Fibroblast of skin of left quadriceps (primary cell): ENCODE results near the gene SSH2.
"Not testable (repeated sequence)": the region's sequence is repeated elsewhere in the genome, so short reads cannot be mapped to it uniquely, and the experiment has no call there.

Source experiments
- DNase-seq, 2 experiments: peaks; one replicate each; pipeline ENCODE4 v3.0.0-alpha.2; 2013; ENCODE audit warnings: low read depth in 2 of 2

Gene SSH2

DNA sequence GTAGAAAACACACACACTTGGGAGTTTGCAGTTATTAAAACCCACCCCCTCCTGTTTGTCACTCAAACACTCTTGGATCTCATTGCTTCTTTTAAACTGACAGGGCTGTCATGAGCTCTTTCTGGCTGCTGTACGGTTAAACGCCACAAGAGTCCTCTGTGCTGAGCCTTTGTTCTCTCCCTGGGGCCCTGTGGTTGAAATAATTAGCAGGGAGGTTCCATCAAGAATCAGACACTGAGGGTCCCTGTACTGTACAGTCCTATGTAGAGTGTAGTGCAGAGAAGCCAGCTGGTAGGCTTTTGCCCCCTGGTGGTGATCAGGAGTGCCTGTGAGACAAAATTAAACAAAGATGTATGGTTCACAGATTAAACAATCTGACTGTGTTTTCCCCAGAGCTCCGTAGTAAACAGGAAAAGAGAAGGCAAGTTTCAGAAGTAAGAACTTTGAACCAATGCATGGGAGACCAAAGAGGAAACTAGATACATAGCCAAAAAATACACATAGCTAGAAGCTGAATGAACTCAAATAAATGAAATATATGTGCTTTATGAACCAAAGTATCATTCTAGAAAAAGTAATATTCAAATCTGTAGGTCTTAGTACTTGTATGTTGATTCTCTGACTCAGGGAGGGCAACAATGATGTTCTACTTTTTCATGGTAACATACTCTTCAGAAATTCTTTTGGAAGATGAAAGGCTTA, 1.4 kb upstream of the SSH2 start:
- DNase-seq, result peak; percentile 65 to 69

- no peak for DNase-seq
These were observed 482 bp upstream of the SSH2 start for GRCh38 chr17:29930409-29931010.

- DNase-seq, result no peak
These were observed 959 bp downstream of the SSH2 start for GRCh38 chr17:29929006-29929532.

DNA sequence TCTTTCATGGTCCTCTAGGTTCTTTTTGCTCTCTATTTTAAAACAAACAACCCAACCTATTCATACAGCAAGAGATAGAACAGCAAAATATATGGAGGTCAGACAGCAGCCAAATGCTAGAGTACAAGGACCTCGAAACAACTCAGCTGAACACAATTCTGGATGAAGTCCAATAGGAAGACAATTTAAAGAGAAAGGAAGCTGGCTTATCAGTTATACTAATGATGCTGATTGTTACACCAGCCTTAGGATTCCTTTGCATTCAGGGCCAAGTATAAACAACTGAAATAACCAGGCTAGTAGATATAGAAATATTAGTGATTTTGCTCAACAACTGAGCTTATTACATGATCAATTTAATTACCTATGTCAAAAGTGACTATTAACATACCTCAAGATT, 2.5 kb downstream of the SSH2 start:
- DNase-seq, result no peak

DNA sequence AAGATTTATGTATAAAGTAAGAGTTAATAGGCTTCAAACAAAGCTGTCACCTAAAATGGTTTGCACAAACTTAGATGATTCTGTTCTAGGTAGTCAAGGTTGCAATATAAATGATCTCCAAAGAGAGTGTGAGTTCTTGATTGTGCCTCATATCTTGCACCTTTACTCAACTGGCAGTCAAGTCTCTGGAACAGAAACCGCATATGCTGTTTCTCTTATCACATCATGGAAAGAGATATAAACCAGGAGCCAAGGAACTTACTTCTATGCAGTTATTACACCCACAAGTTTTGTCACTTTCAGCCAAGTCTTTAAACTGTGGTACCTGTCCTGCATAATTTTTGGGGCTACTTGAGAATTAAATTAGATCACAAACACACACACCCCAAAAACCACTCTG, 5.2 kb downstream of the SSH2 start:
- DNase-seq, result no peak

- DNase-seq, result no peak
These were observed 10.8 kb downstream of the SSH2 start for GRCh38 chr17:29918922-29919856.

DNA sequence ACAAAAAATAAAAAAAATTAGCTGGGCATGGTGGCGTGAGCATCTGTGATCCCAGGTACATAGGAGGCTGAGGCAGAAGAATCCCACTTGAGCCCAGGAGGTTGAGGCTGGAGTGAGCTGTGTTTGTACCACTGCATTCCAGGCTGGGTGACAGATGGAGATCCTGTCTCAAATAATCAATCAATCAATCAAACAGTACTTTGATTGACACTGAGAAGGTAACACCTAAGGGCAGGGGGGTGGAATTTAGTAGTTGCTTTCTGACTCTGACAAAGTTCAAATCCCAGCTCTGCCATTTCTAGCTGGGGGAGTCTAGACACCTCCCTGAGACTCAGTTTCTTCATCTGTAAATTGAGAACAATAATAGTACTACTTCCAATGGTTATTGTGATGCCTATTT, 12.0 kb downstream of the SSH2 start:
- no peak for DNase-seq

GRCh38 chr17:29914819-29915537, 15.1 kb downstream of the SSH2 start:
- DNase-seq, result no peak

DNA sequence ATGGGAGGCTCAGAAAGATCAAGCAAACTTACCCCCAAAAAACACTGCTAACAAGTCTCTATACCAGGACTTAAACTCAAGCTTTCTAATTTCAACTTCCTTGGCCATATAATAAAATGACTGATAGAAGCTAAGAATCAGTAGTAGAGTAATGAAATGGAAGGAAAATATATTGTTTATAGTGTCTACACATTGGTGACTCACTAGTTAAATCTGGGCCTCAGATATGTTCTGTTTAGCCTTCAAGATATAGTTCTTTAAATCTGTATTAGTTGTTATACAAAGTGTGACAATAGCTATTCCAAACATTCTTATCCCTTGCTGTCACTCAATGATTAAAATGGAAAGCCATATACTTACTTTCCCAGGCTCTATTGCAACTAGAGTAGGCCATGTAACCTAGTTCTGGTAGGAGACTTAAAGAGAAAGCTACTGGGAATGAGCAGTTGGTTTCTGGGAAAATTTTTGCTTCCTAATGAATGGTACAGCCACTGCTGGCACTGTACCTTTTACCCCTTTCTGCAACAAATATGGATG, 18.3 kb downstream of the SSH2 start:
- no peak for DNase-seq

GRCh38 chr17:29909236-29910003, 20.6 kb downstream of the SSH2 start:
- DNase-seq, result no peak

GRCh38 chr17:29906969-29907368, 23.1 kb downstream of the SSH2 start:
- DNase-seq, result no peak

DNA sequence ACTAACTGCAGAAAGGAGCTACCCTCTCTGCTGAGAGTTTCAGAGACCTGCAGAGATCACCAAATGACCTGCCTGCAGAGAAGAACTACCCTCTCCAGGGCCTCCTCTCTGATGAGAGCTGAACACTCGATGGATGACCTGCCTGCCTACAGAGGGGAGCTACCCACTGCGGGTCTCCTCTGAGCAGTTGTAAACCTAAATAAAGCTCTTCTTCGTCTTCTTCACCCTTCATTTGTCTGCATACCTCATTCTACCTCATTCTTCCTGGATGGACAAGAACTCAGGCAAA, 24.2 kb downstream of the SSH2 start:
- DNase-seq, result no peak

DNA sequence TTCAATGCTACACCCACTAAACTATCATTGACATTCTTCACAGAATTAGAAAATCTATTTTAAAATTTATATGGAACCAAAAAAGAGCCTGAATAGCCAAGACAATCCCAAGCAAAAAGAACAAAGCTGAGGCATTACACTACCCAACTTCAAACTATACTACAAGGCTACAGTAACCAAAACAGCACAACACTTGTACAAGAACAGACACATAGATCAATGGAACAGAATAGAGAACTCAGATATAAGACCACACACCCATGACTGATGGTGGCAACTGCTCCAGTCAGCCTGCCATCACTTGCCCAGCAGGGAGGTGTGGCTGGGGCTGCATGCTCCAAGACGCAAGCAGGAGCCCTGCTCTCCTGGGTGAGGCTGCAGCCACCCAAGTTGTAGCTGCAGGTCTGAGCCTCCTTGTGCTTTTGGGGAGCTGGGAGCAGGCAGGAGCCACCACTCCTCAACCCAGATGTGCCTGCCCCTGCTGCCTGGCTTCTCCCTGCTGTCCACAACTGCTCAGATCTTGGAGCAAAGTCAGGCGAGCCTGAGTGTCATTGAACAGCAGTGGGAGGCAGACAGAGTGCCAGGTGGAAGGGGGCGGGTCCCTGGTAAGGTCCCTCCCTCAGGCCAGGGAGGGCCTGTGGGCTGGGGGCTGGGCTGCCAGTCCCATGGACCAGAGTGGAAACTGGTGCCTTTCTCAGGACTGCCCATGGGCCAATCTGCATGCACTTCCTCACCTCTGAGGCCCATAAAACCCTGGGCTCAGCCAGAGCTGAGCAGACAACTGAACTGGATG, 24.7 kb downstream of the SSH2 start:
- no peak for DNase-seq

DNA sequence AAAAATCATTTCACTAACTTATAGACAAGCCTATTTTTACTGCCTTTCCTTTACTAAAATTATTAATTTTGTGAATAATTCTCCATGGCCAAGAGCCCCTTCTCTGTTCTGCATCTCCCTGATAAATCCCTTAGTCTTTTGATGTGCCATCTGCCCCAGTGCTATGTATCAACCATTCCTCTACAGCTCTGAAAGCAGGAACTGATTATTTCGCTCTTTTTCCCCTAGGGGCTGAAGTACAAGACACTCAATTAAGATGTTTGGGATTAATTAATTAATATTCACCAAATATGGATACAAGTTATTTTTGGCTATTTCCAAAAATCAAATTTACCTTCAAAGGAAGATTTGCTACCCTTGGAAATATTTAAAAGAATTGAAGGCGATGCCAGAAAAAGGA, 26.6 kb downstream of the SSH2 start:
- no peak for DNase-seq

DNA sequence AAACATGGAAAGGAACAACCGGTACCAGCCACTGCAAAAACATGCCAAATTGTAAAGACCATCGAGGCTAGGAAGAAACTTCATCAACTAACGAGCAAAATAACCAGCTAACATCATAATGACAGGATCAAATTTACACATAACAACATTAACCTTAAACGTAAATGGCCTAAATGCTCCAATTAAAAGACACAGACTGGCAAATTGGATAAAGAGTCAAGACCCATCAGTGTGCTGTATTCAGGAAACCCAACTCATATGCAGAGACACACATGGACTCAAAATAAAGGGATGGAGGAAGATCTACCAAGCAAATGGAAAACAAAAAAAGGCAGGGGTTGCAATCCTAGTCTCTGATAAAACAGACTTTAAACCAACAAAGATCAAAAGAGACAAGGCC, 32.9 kb downstream of the SSH2 start:
- not testable (repeated sequence) for DNase-seq

GRCh38 chr17:29892201-29892600, 37.8 kb downstream of the SSH2 start:
- no peak for DNase-seq

GRCh38 chr17:29891131-29891530, 38.9 kb downstream of the SSH2 start:
- DNase-seq, result no peak

DNA sequence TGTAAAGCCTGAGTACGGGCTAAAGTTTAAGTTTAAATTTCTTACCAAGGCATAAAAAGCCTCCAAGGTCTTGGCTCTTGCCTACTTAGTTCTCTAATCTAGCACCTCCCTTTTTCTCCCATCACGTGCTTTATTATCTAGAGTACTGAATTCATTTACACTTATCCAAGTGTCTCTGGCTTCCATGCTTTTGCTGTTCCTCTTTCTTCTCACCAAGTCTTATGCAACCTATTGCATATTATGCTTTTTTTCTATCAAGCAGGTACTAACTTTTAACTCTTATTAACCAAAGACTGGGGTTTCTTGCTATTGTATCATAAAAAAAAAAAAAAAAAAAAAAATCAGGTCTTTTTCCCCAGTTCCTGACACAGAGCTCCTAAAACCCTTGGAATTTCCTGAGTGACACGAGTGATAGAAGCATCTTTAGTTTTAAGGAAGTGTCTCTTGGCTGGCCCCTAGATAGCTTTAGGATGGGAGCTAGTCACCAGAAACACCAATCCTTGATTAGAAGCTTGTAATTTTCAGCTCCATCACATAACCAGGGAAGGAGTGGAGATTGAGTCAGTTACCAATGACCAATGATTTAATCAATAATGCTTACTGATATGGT, 44.9 kb downstream of the SSH2 start:
- no peak for DNase-seq

DNA sequence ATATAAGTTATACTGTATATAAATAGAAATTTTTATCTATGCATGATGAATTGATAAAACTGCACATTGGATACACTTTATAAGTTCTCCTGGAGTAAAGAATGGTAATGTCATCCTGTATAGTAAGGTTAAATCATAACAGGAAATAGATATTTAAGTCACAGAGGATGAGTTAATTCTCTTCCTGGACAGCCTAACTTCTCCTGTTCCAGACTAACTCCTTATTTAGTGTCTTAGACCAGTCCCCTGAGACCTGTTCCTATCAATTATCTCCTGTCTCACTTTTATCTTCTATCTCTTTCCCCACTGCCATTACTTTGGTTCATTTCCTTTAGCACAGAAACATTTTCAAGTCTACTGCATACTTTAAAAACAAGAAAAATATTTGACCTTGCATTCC, 46.5 kb downstream of the SSH2 start:
- DNase-seq, result peak; percentile 26 to 27

DNA sequence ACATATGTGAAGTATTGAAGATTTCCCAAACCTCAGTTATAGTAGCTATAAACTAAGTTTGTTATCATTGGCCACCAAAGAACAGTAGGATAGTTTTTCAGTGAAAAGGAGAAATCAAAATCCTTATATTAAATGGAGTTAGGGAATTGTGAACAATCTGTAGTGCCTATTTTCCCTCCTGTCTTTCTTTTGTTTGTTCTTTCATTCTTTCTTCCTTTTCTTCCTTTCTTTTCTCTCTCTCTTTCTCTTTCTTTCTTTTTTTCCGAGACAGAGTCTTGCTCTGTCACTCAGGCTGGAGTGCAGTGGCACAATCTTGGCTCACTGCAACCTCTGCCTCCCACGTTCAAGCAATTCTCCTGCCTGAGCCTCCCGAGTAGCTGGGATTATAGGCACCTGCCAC, 48.8 kb downstream of the SSH2 start:
- DNase-seq, result no peak
